HG03460 (cell line): ENCODE measurements around the gene PLEKHA8.

Source experiments
- ATAC-seq: cut with Tn5 transposase; IDR thresholded peaks from one replicate; pipeline ENCODE4 v1.9.1; 2021; ENCODE audit not compliant: unreplicated experiment

PLEKHA8 gene

GRCh38 chr7:30028216-30028748 lies at the start of gene PLEKHA8:
Gene PLEKHA8 (plus strand): TSS chr7:30028412. CDS start chr7:30028763, 351 bp downstream.
- ATAC-seq = peak; percentile 43

GRCh38 chr7:29980151-29980550 lies 48.1 kb upstream of the PLEKHA8 start:
- ATAC-seq = no peak

GRCh38 chr7:29987083-29987482 lies 41.1 kb upstream of the PLEKHA8 start:
- no peak for ATAC-seq

DNA sequence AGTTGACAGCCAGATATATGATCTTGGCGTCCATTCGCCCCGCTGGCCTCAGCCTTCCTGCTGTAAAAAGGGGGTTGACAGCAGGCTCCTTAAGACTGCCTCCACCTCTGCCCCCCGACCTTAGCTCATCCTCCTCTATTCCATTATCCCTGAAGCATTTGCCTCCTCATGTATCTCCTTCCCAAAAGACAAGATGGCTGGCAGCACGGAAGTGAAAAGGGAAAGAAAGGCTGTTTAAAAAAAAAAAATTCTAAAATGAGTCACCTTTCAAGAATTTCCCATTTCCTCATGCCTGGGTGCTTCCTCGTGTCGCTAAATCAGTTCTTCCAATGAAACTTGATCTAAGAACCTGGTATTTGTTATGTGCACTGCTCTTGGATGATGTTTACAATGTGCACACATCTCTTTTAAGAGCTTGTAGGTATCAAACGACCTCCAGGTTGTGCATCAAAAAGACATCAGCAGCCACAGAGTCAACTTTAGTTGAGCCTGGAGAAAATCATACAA lies 40.3 kb upstream of the PLEKHA8 start:
- ATAC-seq = no peak

DNA sequence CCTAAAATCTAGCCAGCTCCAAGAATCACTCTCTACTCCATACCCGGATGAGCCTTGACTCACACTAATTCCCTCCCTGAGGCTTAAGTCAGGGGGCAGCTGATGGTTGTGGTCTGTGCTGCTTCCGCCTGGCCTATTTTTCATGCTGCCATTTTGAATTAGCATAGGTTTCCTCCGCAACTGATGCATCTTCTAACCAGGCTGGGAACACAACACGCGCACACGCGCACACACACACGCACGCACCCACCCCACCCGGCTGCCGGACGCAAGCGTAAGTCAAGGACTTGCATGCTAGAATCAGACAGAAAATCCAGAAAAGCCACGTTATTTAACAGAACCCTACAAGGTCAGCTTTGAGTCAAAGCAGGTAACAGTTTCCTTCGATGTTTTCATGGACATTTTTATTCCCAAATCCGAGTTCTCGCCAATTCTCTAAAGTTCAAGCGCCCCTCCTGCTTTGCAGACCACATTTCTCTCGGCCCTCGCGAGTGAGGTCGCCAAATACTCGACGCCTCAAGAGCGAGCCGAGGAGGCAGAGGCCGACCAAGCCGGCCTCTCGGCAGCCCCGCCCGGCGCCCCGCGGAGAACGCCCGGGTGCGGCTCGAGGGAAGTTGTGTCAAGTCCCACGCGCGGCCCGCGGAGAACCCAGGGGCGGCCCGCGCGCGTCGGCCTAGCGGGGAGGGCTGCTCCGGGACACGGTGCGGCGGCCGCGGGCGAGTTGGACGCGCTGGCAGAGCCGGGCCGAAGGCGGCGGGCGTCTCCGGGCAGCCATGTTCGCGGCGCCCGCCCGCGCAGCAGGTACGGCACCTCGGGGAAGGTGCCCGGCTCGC lies 39.6 kb upstream of the PLEKHA8 start:
- peak; percentile 37 for ATAC-seq

DNA sequence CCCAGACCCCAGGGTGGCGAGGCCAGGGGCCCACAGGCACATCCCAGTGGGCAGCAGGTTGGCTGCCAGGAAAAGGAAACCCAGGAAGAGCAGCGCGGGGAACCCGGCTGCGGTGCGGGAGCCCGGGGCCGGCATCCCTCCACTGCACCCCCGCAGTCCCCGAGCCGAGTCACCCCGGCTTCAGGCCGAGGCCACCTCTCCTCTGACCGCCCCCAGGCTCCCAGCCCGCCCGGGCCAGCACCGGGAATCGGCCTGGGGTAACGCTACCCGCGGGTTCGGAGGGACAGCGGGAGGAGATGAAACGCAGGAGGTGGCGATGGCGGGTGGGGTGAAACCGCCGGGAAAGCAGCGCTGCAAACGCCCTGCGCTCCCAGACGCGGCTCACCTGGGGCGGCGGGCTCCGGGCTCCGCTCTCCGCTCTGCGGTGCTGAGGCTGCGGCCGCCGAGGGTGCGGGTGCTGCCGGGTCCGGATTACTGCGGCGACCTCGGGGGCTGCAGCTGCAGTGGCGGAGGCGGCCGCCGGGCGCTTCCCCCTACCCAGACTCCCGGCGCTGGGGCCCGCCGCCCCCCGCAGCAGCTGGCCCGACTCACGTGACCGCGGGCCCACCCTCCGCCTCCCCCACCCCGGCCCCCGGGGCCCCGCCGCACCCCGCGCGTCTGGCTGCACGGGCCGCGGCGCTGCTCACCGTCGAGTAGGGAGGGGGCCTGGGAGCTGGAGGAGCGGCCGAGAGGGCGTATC lies 38.8 kb upstream of the PLEKHA8 start, which contains the start of gene SCRN1:
TSS of gene SCRN1 (minus strand) at position 545 of the 739 bp plus-strand sequence. CDS start 20,734 bp downstream, outside the sequence.
- ATAC-seq = peak; percentile 30

DNA sequence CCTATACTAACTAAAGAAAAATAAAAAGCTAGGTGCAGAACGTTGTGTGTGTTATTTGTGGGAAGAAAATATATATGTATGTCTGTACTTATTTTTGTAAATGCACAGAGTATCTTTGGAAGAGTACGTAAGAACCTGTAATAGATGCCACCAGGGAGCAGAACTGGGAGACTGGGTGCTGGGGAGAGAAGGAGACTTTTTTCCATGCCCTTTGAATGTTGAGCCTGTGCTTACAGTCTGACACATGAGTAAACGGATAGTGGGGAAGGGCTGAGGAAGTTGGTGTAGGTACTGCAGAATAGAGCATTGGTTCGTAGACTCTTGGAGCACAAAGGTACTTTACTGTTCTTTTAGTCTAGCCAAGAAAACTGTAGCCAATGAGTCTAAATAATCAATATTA lies 37.3 kb upstream of the PLEKHA8 start:
- no peak for ATAC-seq

DNA sequence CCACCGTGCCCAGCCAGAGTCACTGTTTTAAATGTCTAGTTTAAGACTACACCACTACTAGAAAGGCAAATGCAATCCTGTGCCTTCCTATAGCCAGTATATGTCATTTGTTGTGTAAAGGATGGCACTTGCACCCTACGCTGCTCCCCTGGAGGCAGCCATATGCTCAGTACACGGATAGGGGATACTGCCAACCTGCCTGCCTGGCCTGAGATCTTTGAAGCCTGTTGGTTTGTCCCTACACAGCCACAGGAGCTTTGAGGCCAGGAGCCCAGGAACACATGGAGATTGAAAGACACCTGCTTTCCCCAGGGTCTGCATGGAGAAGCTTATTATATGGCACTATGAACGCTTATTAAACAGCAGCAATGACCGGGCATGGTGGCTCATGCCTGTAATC lies 36.3 kb upstream of the PLEKHA8 start:
- no peak for ATAC-seq

DNA sequence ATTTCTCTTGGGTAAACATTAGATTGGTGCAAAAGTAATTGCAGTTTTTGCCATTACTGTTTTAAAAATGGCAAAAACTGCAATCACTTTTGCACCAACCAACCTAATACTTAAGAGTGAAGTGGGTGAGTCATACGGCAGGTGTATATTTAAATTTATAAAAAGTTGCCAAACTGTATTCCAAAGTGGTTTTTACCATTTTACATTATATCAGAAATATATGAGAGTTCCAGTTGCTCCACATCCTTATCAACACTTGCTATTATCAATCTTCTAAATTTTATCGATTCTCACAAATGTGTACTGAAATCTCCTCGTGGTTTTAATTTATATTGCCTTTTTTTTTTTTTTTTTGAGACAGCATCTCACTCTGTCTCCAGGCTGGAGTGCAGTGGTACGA lies 35.1 kb upstream of the PLEKHA8 start:
- ATAC-seq = no peak

DNA sequence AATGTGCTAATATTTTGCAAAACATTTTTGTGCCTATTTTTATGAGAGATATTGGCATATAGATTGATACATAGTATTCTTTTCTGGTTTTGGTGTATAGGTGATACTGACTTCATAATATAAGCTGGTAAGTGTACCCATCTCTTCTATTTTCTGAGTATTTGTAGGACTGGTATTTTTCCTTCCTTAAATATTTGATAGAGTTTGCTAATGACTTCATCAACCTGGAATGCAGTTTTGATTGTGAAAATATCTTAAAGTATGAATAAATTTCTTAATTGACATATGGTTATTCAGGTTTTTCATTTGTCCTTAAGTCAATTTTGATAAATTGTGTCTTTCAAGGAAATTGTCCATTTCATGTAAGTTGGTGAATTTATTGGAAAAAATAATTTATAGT lies 32.6 kb upstream of the PLEKHA8 start:
- ATAC-seq = no peak

- no peak for ATAC-seq
These were observed 31.9 kb upstream of the PLEKHA8 start for GRCh38 chr7:29996321-29996720.

- no peak for ATAC-seq
These were observed 29.7 kb upstream of the PLEKHA8 start for GRCh38 chr7:29998489-29998888.

GRCh38 chr7:30001998-30002397 lies 26.2 kb upstream of the PLEKHA8 start:
- no peak for ATAC-seq

DNA sequence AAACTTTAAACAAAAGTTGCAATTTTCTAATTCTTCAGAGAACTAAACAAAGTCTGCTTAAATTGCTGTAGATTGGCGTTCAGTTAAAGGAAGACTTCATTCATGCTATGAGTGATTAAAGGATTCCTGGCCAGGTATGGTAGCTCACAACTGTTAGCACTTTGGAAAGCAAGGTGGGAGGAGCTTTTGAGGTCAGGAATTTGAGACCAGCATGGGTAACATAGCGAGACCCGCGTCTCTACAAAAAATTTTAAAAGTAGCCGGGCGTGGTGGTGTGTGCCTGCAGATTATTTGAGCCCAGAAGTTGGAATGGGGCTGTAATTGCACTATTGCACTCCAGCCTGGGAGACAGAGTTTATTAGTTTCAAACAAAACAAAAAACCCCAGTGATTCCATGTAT lies 25.1 kb upstream of the PLEKHA8 start:
- ATAC-seq = no peak

GRCh38 chr7:30005464-30005863 lies 22.7 kb upstream of the PLEKHA8 start:
- ATAC-seq = no peak

DNA sequence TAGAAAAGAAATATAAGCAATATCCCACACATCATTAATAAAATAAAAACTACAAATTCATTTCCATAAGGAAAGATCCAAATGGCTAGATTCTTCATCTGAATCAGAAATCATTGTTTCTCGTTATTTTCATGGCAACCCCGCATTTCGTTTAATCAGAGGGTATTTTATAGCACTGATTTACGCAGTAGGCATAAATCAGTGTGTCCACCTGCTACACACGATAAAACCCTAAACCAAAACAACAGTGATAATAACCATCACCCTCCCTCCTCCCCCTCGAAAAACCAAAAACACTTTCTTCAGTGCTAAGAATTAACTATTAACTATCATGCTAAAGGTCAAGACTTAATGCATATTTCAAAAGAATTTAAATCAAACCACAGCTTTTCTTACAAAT lies 18.2 kb upstream of the PLEKHA8 start:
- no peak for ATAC-seq

DNA sequence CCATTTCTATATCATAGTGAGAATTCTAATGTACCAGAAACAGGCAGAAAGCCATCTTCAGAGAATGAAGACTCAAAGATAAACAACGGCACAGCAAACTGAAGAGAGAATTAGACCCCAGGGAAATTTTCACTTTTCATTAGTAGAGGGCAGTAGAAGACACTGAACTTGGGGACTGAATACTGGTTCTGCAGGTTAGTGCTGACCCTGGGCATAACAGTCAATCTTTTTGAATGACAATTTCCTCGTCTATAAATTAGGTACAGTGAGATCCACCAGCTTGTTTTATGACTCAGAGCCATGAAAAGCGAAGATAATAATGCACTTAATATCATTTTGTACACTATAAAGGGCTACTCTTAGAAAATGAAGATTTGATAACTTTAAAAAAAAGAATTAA lies 15.5 kb upstream of the PLEKHA8 start:
- ATAC-seq = no peak

DNA sequence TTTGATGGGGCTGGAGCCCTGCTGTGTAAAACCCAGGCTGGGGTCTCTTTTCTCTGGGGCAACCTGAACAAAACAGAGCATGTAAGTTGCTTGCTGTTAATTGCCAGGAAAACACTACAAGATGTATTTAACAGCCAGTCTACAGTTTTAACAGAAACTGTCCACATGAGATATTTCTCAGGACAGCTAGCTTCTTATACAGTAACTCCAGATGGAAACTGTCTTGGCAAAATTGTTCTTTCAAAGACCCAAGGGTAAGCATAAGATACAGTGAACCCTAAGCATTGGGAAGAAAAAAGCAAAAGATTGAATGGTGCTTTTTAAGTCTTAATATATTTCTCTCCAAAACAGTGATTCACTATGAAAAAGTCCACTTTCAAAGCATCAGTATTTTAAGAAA lies 9.8 kb upstream of the PLEKHA8 start:
- no peak for ATAC-seq

DNA sequence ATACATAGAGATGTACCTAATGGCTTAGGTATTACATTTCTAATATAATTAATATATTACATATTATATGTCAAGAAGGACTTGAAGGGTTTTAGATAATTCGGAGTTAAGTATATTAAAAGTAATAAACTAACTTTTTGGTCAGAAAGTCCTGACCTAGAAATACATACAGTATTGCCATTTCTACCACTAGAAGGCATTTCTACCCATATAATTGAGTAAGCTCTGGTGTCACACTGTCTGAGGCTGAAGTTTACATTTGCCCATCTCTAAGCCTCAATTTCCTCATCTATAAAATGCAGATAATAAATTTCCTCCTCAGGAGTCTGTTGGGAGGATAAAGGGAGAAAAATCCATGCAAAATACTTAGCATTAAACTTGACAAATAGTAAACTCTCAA lies 8.8 kb upstream of the PLEKHA8 start:
- no peak for ATAC-seq

GRCh38 chr7:30019960-30020359 lies 8.3 kb upstream of the PLEKHA8 start:
- ATAC-seq = no peak

GRCh38 chr7:30020535-30020934 lies 7.7 kb upstream of the PLEKHA8 start:
- ATAC-seq = no peak

DNA sequence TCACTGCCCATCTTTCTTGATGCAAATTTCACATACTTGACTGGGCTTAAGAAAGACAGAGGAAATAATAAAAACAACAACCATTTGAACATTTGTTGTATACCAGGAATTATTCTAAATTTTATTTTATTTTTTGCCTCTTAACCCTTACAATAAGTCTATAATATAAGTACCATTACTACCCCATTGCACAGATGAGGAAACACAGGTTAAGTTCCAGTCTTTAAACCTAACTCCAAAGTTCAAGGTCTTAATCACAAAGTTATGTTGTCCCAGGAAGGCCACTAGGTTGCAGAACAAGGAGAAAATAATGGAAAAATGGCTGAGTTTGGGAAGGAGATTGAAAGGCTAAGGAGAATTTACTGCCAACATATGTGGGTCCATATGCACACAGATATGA lies 5.2 kb upstream of the PLEKHA8 start:
- no peak for ATAC-seq
